Measurements from ENCODE around the gene UNC45A.

GRCh38 chr15:90941038-90941437 lies 6.0 kb downstream of the UNC45A start:
- TF ChIP-seq EZH2 (IDR thresholded peaks at IDR 0.05; ENCODE audit: insufficient read depth, poor library complexity, severe bottlenecking) (no peak), EZH2phosphoT487 (IDR thresholded peaks at IDR 0.05; ENCODE audit: insufficient read depth, low read depth) (no peak)
